ENCODE results near the gene BICC1.
"Not testable (repeated sequence)": the region's sequence is repeated elsewhere in the genome, so short reads cannot be mapped to it uniquely, and the experiment has no call there.

Gene BICC1

GRCh38 chr10:58833771-58834561 lies 321.3 kb downstream of the BICC1 start:
- no peak for DNase-seq

- DNase-seq: no peak
These were observed 323.6 kb downstream of the BICC1 start for GRCh38 chr10:58836176-58836700.

GRCh38 chr10:58836991-58837575 lies 324.4 kb downstream of the BICC1 start:
- no peak for DNase-seq

GRCh38 chr10:58837826-58838225 lies 325.2 kb downstream of the BICC1 start:
- no peak for DNase-seq

- DNase-seq: no peak
These were observed 326.0 kb downstream of the BICC1 start for GRCh38 chr10:58838561-58839208.

GRCh38 chr10:58839771-58840170 lies 327.1 kb downstream of the BICC1 start:
- no peak for DNase-seq

- DNase-seq: no peak
These were observed 328.3 kb downstream of the BICC1 start for GRCh38 chr10:58840840-58841435.

GRCh38 chr10:58842860-58843376 lies 330.2 kb downstream of the BICC1 start:
- no peak for DNase-seq

GRCh38 chr10:58843760-58844159 lies 331.1 kb downstream of the BICC1 start:
- no peak for DNase-seq

GRCh38 chr10:58844680-58845079 lies 332.0 kb downstream of the BICC1 start:
- DNase-seq: no peak

GRCh38 chr10:58846856-58847255 lies 334.2 kb downstream of the BICC1 start:
- DNase-seq: no peak

- DNase-seq: no peak
These were observed 338.9 kb downstream of the BICC1 start for GRCh38 chr10:58851606-58852005.

- no peak for DNase-seq
These were observed 341.0 kb downstream of the BICC1 start for GRCh38 chr10:58853668-58854067.

GRCh38 chr10:58854811-58855210 lies 342.1 kb downstream of the BICC1 start:
- DNase-seq: no peak

GRCh38 chr10:58856508-58857240 lies 344.0 kb downstream of the BICC1 start:
- DNase-seq: peak; percentile 58 to 83

- peak in 1 of 2 experiments; percentile 1 for DNase-seq
These were observed 344.7 kb downstream of the BICC1 start for GRCh38 chr10:58857251-58857805.

- not testable (repeated sequence) for DNase-seq
These were observed 345.5 kb downstream of the BICC1 start for GRCh38 chr10:58858123-58858522.

- DNase-seq: no peak
These were observed 346.9 kb downstream of the BICC1 start for GRCh38 chr10:58859526-58859925.

- no peak for DNase-seq
These were observed 355.0 kb downstream of the BICC1 start for GRCh38 chr10:58867683-58868082.

- DNase-seq: no peak
These were observed 356.2 kb downstream of the BICC1 start for GRCh38 chr10:58868736-58869435.

GRCh38 chr10:58870070-58870469 lies 357.4 kb downstream of the BICC1 start:
- DNase-seq: no peak
